DOHH2 (cell line): ENCODE measurements around the gene HOGA1.

Experiments used
- H3F3A ChIP-seq: fragments of 200-600 bp; sonication (generic), shearing (Covaris generic); 2 replicates; pipeline ENCODE4 v1.6.0; 2016; ENCODE audit warnings: antibody characterized with exemption, mild to moderate bottlenecking; ENCODE audit not compliant: control insufficient read depth, insufficient read depth
- H3K27ac ChIP-seq: fragments of 200-600 bp; sonication (generic); 2 replicates; pipeline ENCODE4 v1.5.1; 2014; ENCODE audit warnings: low read depth, mild to moderate bottlenecking, low read length, moderate library complexity
- H3K27me3 ChIP-seq: fragments of 200-600 bp; sonication (generic); 2 replicates; pipeline ENCODE4 v1.6.1; 2014; ENCODE audit warnings: mild to moderate bottlenecking, low read length, mixed read lengths; ENCODE audit not compliant: control insufficient read depth
- H3K36me3 ChIP-seq: fragments of 200-600 bp; sonication (generic); 2 replicates; pipeline ENCODE4 v1.6.1; 2014; ENCODE audit warnings: mild to moderate bottlenecking, low read length, moderate library complexity, mixed read lengths; ENCODE audit not compliant: control insufficient read depth
- H3K4me1 ChIP-seq: fragments of 200-600 bp; sonication (generic); 2 replicates; pipeline ENCODE4 v1.6.1; 2014; ENCODE audit warnings: mild to moderate bottlenecking, low read length, mixed read lengths; ENCODE audit not compliant: control insufficient read depth
- H3K4me2 ChIP-seq: fragments of 200-600 bp; sonication (generic); 2 replicates; pipeline ENCODE4 v1.6.0; 2014; ENCODE audit warnings: mild to moderate bottlenecking, low read length, moderate library complexity
- H3K4me3 ChIP-seq: fragments of 200-600 bp; sonication (generic); 2 replicates; pipeline ENCODE4 v1.5.1; 2014; ENCODE audit warnings: mild to moderate bottlenecking, low read length, mixed read lengths
- H3K79me2 ChIP-seq: fragments of 200-600 bp; sonication (generic); 2 replicates; pipeline ENCODE4 v1.6.1; 2014; ENCODE audit warnings: mild to moderate bottlenecking, low read length, mixed read lengths; ENCODE audit not compliant: control insufficient read depth
- H3K9me2 ChIP-seq: fragments of 200-600 bp; sonication (generic); replicated peaks from 2 replicates; pipeline ENCODE4 v1.6.1; 2014; ENCODE audit warnings: mild to moderate bottlenecking, low read length, mixed read lengths; ENCODE audit not compliant: control insufficient read depth
- H3K9me3 ChIP-seq: fragments of 200-600 bp; sonication (generic); 2 replicates; pipeline ENCODE4 v1.6.1; 2014; ENCODE audit warnings: antibody characterized with exemption, low read length, mixed read lengths; ENCODE audit not compliant: control insufficient read depth, insufficient read depth
- H4K20me1 ChIP-seq: fragments of 200-600 bp; sonication (generic); 2 replicates; pipeline ENCODE4 v1.6.0; 2014; ENCODE audit warnings: low read depth, mild to moderate bottlenecking, antibody characterized with exemption, low read length, moderate library complexity; ENCODE audit not compliant: control insufficient read depth, insufficient read depth
- EZH2phosphoT487 ChIP-seq: fragments of 200-600 bp; sonication (generic); IDR thresholded peaks from 2 replicates; pipeline ENCODE4 v1.6.1; 2017; ENCODE audit warnings: borderline replicate concordance, mild to moderate bottlenecking, antibody characterized with exemption, low read length, moderate library complexity, mixed read lengths
- TF ChIP-seq, protein P1 (sequence below): fragments of 200-600 bp; sonication (generic); IDR thresholded peaks from one replicate; pipeline ENCODE4 v1.5.1; 2014; ENCODE audit warnings: antibody characterized with exemption, mild to moderate bottlenecking, low read depth, low read length; ENCODE audit not compliant: poor library complexity, severe bottlenecking

Gene HOGA1

GRCh38 chr10:97612386-97612785, 28.2 kb downstream of the HOGA1 start:
- Histone ChIP-seq H3K4me3 (no peak overlapping the region), H3K36me3 (no peaks in the 10 kb centered on the region), H4K20me1 (no peaks in the 10 kb centered on the region), H3F3A (no peaks in the 10 kb centered on the region), H3K27ac (no peak overlapping the region), H3K9me3 (no peaks in the 10 kb centered on the region), H3K4me1 (no peaks in the 10 kb centered on the region), H3K4me2 (no peak overlapping the region), H3K79me2 (no peaks in the 10 kb centered on the region), H3K9me2 (no peaks in the 10 kb centered on the region), H3K27me3 (no peaks in the 10 kb centered on the region)
- TF ChIP-seq EZH2phosphoT487: no peak
- TF ChIP-seq, protein P1, sequence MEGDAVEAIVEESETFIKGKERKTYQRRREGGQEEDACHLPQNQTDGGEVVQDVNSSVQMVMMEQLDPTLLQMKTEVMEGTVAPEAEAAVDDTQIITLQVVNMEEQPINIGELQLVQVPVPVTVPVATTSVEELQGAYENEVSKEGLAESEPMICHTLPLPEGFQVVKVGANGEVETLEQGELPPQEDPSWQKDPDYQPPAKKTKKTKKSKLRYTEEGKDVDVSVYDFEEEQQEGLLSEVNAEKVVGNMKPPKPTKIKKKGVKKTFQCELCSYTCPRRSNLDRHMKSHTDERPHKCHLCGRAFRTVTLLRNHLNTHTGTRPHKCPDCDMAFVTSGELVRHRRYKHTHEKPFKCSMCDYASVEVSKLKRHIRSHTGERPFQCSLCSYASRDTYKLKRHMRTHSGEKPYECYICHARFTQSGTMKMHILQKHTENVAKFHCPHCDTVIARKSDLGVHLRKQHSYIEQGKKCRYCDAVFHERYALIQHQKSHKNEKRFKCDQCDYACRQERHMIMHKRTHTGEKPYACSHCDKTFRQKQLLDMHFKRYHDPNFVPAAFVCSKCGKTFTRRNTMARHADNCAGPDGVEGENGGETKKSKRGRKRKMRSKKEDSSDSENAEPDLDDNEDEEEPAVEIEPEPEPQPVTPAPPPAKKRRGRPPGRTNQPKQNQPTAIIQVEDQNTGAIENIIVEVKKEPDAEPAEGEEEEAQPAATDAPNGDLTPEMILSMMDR: peak; percentile 20

DNA sequence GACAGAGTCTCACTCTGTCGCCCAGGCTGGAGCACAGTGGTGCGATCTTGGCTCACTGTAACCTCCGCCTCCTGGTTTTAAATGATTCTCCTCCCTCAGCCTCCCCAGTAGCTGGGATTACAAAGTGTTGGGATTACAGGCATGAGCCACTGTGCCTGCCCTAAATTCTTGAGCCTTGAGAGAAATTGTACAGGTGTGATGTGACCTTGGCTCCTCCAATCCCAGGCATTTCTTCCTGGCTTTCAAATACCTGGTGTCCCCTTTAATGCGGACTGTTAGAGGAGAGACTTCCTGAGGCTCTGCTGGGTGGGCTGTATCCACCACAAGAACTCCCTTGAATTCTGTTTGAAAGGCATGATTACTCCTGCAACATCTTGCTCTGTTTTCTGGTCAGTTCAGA, 34.1 kb downstream of the HOGA1 start:
- Histone ChIP-seq H3F3A (no peaks in the 10 kb centered on the region), H3K9me2 (no peaks in the 10 kb centered on the region), H3K4me2 (no peak overlapping the region), H3K79me2 (no peaks in the 10 kb centered on the region), H3K27me3 (no peaks in the 10 kb centered on the region), H3K4me1 (no peaks in the 10 kb centered on the region), H3K36me3 (no peaks in the 10 kb centered on the region), H3K4me3 (no peak overlapping the region), H3K9me3 (no peaks in the 10 kb centered on the region), H3K27ac (no peak overlapping the region), H4K20me1 (no peaks in the 10 kb centered on the region)
- no peak for TF ChIP-seq EZH2phosphoT487
- TF ChIP-seq, protein P1: no peak

DNA sequence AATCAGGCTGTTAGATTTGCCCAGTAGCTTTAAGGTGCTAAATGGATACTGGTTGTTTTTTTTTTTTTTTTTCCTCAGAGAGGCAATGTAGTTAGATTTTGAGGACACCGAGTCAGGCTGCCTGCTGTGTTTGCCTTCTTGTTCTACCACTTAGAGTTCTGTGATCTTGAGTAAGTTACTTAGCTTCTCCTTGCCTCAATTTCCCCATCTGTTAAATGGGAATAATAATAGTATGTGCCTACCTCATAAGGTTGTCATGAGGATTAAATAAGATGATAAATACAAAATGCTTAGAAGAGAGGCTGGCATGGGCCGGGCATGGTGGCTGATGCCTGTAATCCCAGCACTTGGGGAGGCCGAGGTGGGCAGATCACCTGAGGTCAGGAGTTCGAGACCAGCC, 34.5 kb downstream of the HOGA1 start:
- no peaks in the 10 kb centered on the region for H3K27me3 ChIP-seq
- no peak overlapping the region for H3K27ac ChIP-seq
- no peaks in the 10 kb centered on the region for H3F3A ChIP-seq
- TF ChIP-seq, protein P1: no peak
- no peak for TF ChIP-seq EZH2phosphoT487
- no peaks in the 10 kb centered on the region for H3K9me2 ChIP-seq
- H3K4me3 ChIP-seq: no peak overlapping the region
- no peaks in the 10 kb centered on the region for H3K4me1 ChIP-seq
- no peaks in the 10 kb centered on the region for H3K79me2 ChIP-seq
- no peaks in the 10 kb centered on the region for H4K20me1 ChIP-seq
- H3K4me2 ChIP-seq: no peak overlapping the region
- no peaks in the 10 kb centered on the region for H3K9me3 ChIP-seq
- no peaks in the 10 kb centered on the region for H3K36me3 ChIP-seq

GRCh38 chr10:97623277-97623676, 39.1 kb downstream of the HOGA1 start:
- Histone ChIP-seq H3K4me2 (no peak overlapping the region), H3K9me2 (no peaks in the 10 kb centered on the region), H3K27ac (no peak overlapping the region), H3K4me1 (no peaks in the 10 kb centered on the region), H3K36me3 (no peaks in the 10 kb centered on the region), H4K20me1 (no peaks in the 10 kb centered on the region), H3K27me3 (no peaks in the 10 kb centered on the region), H3F3A (0 out of 2 replicates have a peak, but pooled peaks cover 1% of the 10 kb centered on the region), H3K4me3 (no peak overlapping the region), H3K79me2 (no peaks in the 10 kb centered on the region), H3K9me3 (no peaks in the 10 kb centered on the region)
- TF ChIP-seq, protein P1: no peak
- no peak for TF ChIP-seq EZH2phosphoT487
